HG02678 (cell line): Measurements from ENCODE around the gene SLFN5.
"Not testable (repeated sequence)": the region's sequence is repeated elsewhere in the genome, so short reads cannot be mapped to it uniquely, and the experiment has no call there.

Source experiments
- ATAC-seq: cut with Tn5 transposase; IDR thresholded peaks from one replicate; pipeline ENCODE4 v1.9.1; 2021; ENCODE audit warnings: mild to moderate bottlenecking, moderate library complexity; ENCODE audit not compliant: unreplicated experiment

Gene SLFN5

GRCh38 chr17:35287286-35287811 lies 44.5 kb downstream of the SLFN5 start:
- ATAC-seq, result no peak

GRCh38 chr17:35289222-35289621 lies 46.4 kb downstream of the SLFN5 start:
- no peak for ATAC-seq

GRCh38 chr17:35291802-35292201 lies 48.9 kb downstream of the SLFN5 start:
- no peak for ATAC-seq

- ATAC-seq, result no peak
Observed at GRCh38 chr17:35293151-35293847, 50.4 kb downstream of the SLFN5 start.

- no peak for ATAC-seq
Observed at GRCh38 chr17:35294756-35295155, 51.9 kb downstream of the SLFN5 start.

GRCh38 chr17:35295686-35296085 lies 52.8 kb downstream of the SLFN5 start:
- no peak for ATAC-seq

GRCh38 chr17:35297666-35298065 lies 54.8 kb downstream of the SLFN5 start:
- ATAC-seq, result no peak

- no peak for ATAC-seq
Observed at GRCh38 chr17:35298639-35299038, 55.8 kb downstream of the SLFN5 start.

GRCh38 chr17:35299135-35299534 lies 56.3 kb downstream of the SLFN5 start:
- no peak for ATAC-seq

- ATAC-seq, result not testable (repeated sequence)
Observed at GRCh38 chr17:35309345-35309744, 66.5 kb downstream of the SLFN5 start.

- ATAC-seq, result no peak
Observed at GRCh38 chr17:35312346-35312745, 69.5 kb downstream of the SLFN5 start.

GRCh38 chr17:35312790-35313711 lies 70.2 kb downstream of the SLFN5 start:
- ATAC-seq, result peak; percentile 78

- no peak for ATAC-seq
Observed at GRCh38 chr17:35313875-35314409, 71.1 kb downstream of the SLFN5 start.

- ATAC-seq, result no peak
Observed at GRCh38 chr17:35314415-35315216, 71.7 kb downstream of the SLFN5 start.

GRCh38 chr17:35315283-35315682 lies 72.4 kb downstream of the SLFN5 start:
- no peak for ATAC-seq

- no peak for ATAC-seq
Observed at GRCh38 chr17:35315971-35316370, 73.1 kb downstream of the SLFN5 start.

GRCh38 chr17:35322749-35323148 lies 79.9 kb downstream of the SLFN5 start:
- no peak for ATAC-seq
